Psoas muscle (tissue), 8 donors: Measurements from ENCODE around the gene OR52B2. TPM values are rescaled to one million over a fixed set of nuclear protein-coding genes. Genes with fewer than 3 reads are reported as not detected.

ENCODE experiments used
- ATAC-seq, 4 donors: fragments of 200-7000 bp; cut with Tn5 transposase; one replicate each; pipeline ENCODE4 v1.9.1; 2020; ENCODE audit warnings: moderate library complexity in 3 of 4, mild to moderate bottlenecking in 2 of 4
- DNase-seq, 2 donors: peaks; one replicate each; pipeline ENCODE4 v3.0.0-alpha.2; 2020
- H3K27ac ChIP-seq: fragments of 200-600 bp; one replicate; pipeline ENCODE4 v1.8.0; 2022
- H3K27me3 ChIP-seq, 3 donors: fragments of 200-600 bp in 1 of 3; one replicate each; pipeline versions ENCODE4 v1.6.1 to v1.8.0; 2013 to 2022; ENCODE audit warnings: low read length in 2 of 3, mild to moderate bottlenecking in 2 of 3, moderate library complexity in 1 of 3; ENCODE audit not compliant: insufficient read depth in 3 of 3
- H3K36me3 ChIP-seq, 2 donors: fragments of 200-600 bp in 1 of 2; one replicate each; pipeline versions ENCODE4 v1.6.1 to v1.8.0; 2013 to 2022; ENCODE audit warnings: low read depth in 1 of 2, mild to moderate bottlenecking in 1 of 2, moderate library complexity in 1 of 2; ENCODE audit not compliant: insufficient read depth in 1 of 2
- H3K4me1 ChIP-seq: fragments of 200-600 bp; one replicate; pipeline ENCODE4 v1.8.0; 2022
- H3K4me3 ChIP-seq: fragments of 200-600 bp; one replicate; pipeline ENCODE4 v1.8.0; 2022; ENCODE audit warnings: mild to moderate bottlenecking
- H3K9me3 ChIP-seq: fragments of 200-600 bp; one replicate; pipeline ENCODE4 v1.8.0; 2022
- WGBS, 3 donors: extraction: QIAGEN DNeasy Blood & Tissue Kit; methylation state at CpG; one replicate each; pipeline versions ENCODE4 v1.1.6 to v1.1.7; 2013; 5-methylcytosine and 5-hydroxymethylcytosine counted together
- intact Hi-C, 2 donors: fragments of 100-400 bp; cut with DNase I; formaldehyde crosslinking; loops; one replicate each; pipeline versions ENCODE4 v1.11.0 to v1.14.2; 2022
- polyA plus RNA-seq, 3 donors: library from polyadenylated mRNA; stranded (reverse); fragments of 200-250 nt; gene quantifications; one replicate each; pipeline ENCODE4 v1.2.3, GENCODE V29; 2013
- total RNA-seq, 4 donors: library from RNA; stranded (reverse); fragmentation: NEBNext Ultra II Directional in 2 of 4; extraction: Animal tissue kit (Norgen Biotek cat#: 25700) in 2 of 4; gene quantifications; one replicate each; pipeline versions ENCODE4 v1.2.1 to v1.2.4, GENCODE V29; 2021 to 2023
- TF ChIP-seq, protein P1 (sequence below): fragments of 200-600 bp; IDR thresholded peaks from one replicate; pipeline ENCODE4 v1.8.0; 2022; ENCODE audit warnings: antibody characterized with exemption
- donor health status: healthy with polysubstance abuse.
- donor health status: DM: no; HTN: no; CAD: no; lungs with moderate emphysema.
- donor health status: Bipolar disorder and iron deficiency.
- donor health status: healthy.
- donor health status: DM: yes; HTN: yes; CAD: no.
- donor health status: DM: no; HTN: no; CAD: no.
- donor health status: DM: no; HTN: no; CAD: no.
- donor health status: DM: yes; HTN: yes; CAD: no.

OR52B2 gene
- total and polyA plus RNA-seq, 7 donors = not detected

DNA sequence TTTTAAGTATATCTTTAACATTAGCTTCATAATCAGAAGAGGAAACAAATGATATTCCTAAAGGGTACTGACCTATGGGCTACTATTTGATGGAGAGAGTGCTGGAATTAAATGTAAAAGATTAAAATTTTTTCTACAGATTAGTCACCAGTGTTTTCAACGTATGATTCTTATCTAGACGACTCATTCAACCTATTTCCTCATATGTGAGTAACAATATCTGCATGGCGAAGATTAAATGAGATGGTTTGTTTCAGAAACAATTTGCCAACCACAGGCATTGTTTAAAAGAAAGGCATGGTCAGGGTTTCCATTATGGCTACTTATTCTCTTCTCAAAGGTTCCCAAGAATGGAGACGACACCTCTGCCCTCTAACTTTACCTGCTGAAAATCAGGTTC, 42.2 kb downstream of the OR52B2 start:
- TF ChIP-seq, protein P1, sequence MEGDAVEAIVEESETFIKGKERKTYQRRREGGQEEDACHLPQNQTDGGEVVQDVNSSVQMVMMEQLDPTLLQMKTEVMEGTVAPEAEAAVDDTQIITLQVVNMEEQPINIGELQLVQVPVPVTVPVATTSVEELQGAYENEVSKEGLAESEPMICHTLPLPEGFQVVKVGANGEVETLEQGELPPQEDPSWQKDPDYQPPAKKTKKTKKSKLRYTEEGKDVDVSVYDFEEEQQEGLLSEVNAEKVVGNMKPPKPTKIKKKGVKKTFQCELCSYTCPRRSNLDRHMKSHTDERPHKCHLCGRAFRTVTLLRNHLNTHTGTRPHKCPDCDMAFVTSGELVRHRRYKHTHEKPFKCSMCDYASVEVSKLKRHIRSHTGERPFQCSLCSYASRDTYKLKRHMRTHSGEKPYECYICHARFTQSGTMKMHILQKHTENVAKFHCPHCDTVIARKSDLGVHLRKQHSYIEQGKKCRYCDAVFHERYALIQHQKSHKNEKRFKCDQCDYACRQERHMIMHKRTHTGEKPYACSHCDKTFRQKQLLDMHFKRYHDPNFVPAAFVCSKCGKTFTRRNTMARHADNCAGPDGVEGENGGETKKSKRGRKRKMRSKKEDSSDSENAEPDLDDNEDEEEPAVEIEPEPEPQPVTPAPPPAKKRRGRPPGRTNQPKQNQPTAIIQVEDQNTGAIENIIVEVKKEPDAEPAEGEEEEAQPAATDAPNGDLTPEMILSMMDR = no peak
- H3K4me3 ChIP-seq = no peak overlapping the region
- H3K27ac ChIP-seq = no peak overlapping the region
- no peaks in the 10 kb centered on the region for H3K9me3 ChIP-seq
- no peak for ATAC-seq
- WGBS, 3 donors = 67 to 77% (median 71%) methylated on average over 4 of the region's 4 CpGs
- intact Hi-C loops = no loop called here
- no peaks in the 10 kb centered on the region for H3K27me3 ChIP-seq
- H3K4me1 ChIP-seq = no peaks in the 10 kb centered on the region
- DNase-seq = no peak
- no peaks in the 10 kb centered on the region for H3K36me3 ChIP-seq

DNA sequence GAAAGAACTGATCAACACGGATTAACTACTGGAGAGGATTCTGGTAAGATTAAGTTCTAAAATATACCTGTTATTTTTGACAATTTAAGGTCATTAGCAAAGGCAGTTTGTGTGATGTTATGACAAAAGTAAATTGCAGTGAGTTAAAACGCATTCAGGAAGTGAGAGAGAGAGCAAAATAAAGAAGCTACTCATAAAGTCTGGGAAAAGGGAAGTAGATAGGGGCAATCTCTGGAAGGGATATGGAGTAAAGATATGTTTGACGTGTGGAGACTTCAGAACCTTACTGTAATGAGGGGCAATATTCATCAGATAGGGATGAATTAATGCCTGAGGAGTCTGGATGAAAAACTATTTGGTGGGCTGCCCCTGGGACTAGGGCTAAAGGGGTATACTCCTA, 45.9 kb downstream of the OR52B2 start:
- Histone ChIP-seq H3K36me3 (no peaks in the 10 kb centered on the region), H3K9me3 (no peaks in the 10 kb centered on the region), H3K27ac (no peak overlapping the region), H3K4me3 (no peak overlapping the region), H3K27me3 (no peaks in the 10 kb centered on the region), H3K4me1 (no peaks in the 10 kb centered on the region)
- 61 to 68% (median 64%) methylated on average over 3 of the region's 3 CpGs for WGBS, 3 donors
- TF ChIP-seq, protein P1 = no peak
- intact Hi-C loops = no loop called here
- no peak for DNase-seq
- no peak for ATAC-seq

Other genes starting within 250 kb of the OR52B2 start
- gene OR56A3, start 228.1 kb downstream of the OR52B2 start, total RNA-seq = not detected
- not detected for gene OR56A3, start 228.1 kb downstream of the OR52B2 start, polyA plus RNA-seq
- gene OR56A5, start 201.8 kb downstream of the OR52B2 start, total RNA-seq = not detected
- gene OR56A5, start 201.8 kb downstream of the OR52B2 start, polyA plus RNA-seq = not detected
- not detected for gene OR52L1, start 183.3 kb downstream of the OR52B2 start, total RNA-seq
- not detected for gene OR52L1, start 183.3 kb downstream of the OR52B2 start, polyA plus RNA-seq
- gene OR56A4, start 163.4 kb downstream of the OR52B2 start, total RNA-seq = not detected
- not detected for gene OR56A4, start 163.4 kb downstream of the OR52B2 start, polyA plus RNA-seq
- gene OR56A1, start 139.6 kb downstream of the OR52B2 start, total RNA-seq = not detected
- not detected for gene OR56A1, start 139.6 kb downstream of the OR52B2 start, polyA plus RNA-seq
- not detected for gene OR56B4, start 62.6 kb downstream of the OR52B2 start, total RNA-seq
- gene OR56B4, start 62.6 kb downstream of the OR52B2 start, polyA plus RNA-seq = not detected
- gene OR52W1, start 28.9 kb upstream of the OR52B2 start, total RNA-seq = not detected
- not detected for gene OR52W1, start 28.9 kb upstream of the OR52B2 start, polyA plus RNA-seq
- gene C11orf42, start 35.2 kb upstream of the OR52B2 start, total RNA-seq = not detected
- gene C11orf42, start 35.2 kb upstream of the OR52B2 start, polyA plus RNA-seq = not detected
- 10 to 100 TPM in 3 of 4 donors, 1 to 10 TPM in 1; 9.1 to 21.6 (median 15.6) TPM for gene FHIP1B, start 64.3 kb upstream of the OR52B2 start, total RNA-seq
- 10 to 100 TPM; 15.7 to 22.2 (median 20.1) TPM for gene FHIP1B, start 64.3 kb upstream of the OR52B2 start, polyA plus RNA-seq
- not detected for gene CNGA4, start 68.8 kb upstream of the OR52B2 start, total RNA-seq
- gene CNGA4, start 68.8 kb upstream of the OR52B2 start, polyA plus RNA-seq = under 1 TPM in 2 of 3 donors, not detected in 1; 0.03 to 0.21 TPM
- not detected for gene CCKBR, start 89.5 kb upstream of the OR52B2 start, total RNA-seq
- not detected for gene CCKBR, start 89.5 kb upstream of the OR52B2 start, polyA plus RNA-seq
- gene CAVIN3, start 150.2 kb upstream of the OR52B2 start, total RNA-seq = 10 to 100 TPM; 14.2 to 25.5 (median 15.4) TPM
- 10 to 100 TPM; 21.5 to 24.7 (median 23.5) TPM for gene CAVIN3, start 150.2 kb upstream of the OR52B2 start, polyA plus RNA-seq
- gene SMPD1, start 220.1 kb upstream of the OR52B2 start, total RNA-seq = 10 to 100 TPM; 37.6 to 57.4 (median 39.1) TPM
- gene SMPD1, start 220.1 kb upstream of the OR52B2 start, polyA plus RNA-seq = 10 to 100 TPM; 32.7 to 50.9 (median 33.6) TPM
- gene APBB1, start 248.8 kb upstream of the OR52B2 start, total RNA-seq = 10 to 100 TPM; 36.5 to 53.9 (median 43.0) TPM
- 10 to 100 TPM; 39.5 to 49.5 (median 42.5) TPM for gene APBB1, start 248.8 kb upstream of the OR52B2 start, polyA plus RNA-seq